Umbilical cord (tissue), 2 donors: ENCODE measurements around the gene BTG1. TPM values are rescaled to one million over a fixed set of nuclear protein-coding genes. Genes with fewer than 3 reads are reported as not detected.

Source experiments
- DNase-seq: peaks from one replicate; pipeline ENCODE4 v3.0.0-alpha.2; 2015; ENCODE audit warnings: low spot score
- total RNA-seq: library from RNA; depleted of rRNA; stranded (reverse); fragments of >200 nt; gene quantifications from one replicate; pipeline ENCODE4 v1.2.3, GENCODE V29; 2014; ENCODE audit warnings: low replicate concordance; ENCODE audit not compliant: insufficient read depth

BTG1 gene, protein sequence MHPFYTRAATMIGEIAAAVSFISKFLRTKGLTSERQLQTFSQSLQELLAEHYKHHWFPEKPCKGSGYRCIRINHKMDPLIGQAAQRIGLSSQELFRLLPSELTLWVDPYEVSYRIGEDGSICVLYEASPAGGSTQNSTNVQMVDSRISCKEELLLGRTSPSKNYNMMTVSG
- total RNA-seq, result 26.7 TPM

DNA sequence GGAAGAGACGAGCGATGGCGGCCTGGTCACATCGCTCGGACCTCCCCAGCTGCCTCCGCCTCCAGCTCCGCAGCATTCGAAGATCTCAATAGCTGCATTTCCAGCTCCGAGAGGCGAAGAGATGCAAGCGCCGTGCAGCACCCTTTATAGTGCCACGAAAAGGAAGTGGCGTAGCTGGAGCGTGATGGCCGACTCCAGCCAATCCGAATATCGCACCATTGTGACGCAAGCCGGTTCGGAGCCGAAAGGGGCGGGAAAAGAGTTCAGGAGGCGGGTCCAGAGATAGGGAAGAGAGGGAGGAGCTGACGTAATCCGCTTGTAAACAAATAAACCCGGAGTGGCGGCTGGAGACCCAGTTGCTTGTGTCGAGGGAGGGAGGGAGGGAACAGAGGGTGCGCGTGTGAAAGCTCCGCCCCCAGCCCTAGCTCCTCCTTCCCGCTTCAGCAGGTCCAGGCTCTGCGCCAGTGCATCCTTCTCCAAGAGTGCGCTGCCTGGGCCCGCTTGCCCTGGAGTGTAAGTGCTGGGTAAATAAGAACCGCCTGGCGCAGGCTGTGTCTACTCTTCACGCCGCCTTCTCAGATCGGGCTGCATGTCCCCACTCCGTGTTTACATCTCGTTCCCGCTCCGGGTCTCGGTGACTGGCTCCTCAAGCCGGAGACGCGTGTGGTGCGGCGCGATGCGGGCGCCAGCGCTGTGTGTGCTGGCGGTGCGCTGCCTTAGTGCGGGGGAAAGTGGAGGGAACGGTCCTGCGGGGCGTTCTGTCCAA lies at the start of gene BTG1:
BTG1 (minus strand) TSS at position 116 of the 766 bp plus-strand sequence. CDS start 311 bp downstream, outside the sequence.
- DNase-seq, result peak; percentile 100

DNA sequence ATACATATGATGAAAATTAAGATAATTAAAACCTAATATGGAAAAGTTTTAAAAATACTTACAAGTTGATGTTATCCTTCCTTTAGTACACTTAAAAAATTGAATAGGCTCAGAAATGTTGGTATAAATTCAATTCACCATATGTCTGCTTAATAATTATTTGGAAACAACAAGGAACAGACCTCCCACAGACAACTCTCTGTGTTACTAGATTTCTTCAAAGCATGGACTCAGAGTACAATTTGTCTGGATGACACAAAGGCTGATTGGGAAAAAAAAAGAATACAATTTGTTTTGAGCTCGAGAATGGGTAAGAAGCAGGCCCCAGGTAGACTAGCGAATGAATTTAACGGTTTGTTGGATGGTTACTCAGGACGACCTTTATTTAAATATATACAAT lies 48.9 kb upstream of the BTG1 start:
- DNase-seq, result no peak

DNA sequence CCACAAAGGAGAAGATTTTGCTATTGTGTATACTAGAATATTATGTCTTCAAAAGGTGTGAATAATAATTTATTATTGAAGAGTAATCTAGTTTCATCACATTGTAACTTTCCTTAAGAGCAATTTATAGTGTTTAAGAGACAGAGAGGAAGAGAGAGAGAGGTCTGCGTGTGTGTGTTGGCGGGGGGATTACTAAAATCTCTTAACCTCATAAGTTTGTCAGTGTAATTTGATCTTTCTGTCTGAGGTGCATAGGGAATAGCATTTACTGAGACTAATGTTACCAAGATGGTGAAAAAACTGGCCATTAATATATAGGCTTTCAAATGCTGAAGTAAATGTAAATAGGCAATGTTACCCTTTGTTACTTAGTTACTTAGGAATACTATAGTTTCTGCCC lies 48.2 kb upstream of the BTG1 start:
- DNase-seq, result no peak

DNA sequence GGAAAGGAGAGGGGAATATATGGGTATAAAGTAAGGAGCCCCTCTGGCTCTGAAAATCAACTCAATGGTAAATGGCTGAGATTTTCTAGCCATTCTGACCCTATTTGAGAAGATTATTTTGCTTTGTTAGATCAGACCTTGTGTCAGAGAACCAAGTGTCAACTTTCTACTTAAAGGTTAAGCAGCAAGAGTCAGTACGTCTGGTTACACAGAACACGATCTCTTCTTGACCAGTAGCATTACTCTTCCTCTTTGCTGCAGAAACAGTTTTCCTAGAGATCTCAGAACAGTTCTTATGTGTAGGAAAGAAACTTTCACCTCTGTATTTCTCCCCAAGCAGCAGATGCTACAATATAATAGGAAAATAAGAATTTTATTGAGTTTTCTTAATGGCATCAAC lies 47.4 kb upstream of the BTG1 start:
- DNase-seq, result no peak

DNA sequence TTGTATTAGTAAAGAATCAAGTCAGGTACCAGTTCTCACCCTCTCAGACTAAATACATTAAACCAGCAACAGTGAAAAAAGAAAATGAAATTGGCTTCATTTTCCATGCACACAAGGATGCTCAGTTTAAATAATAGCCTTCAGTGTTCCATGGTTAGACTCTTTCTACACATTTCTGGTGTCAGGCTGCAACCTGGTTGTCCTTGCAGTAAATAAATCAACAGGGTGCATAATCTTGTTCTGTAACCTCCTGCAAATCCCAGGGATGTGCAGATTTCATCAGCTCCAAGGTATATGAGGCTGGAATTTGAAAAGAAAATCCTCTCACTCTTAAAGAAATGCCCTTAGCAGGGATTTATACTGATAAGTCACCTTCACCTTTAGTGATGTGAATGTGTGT lies 46.7 kb upstream of the BTG1 start:
- no peak for DNase-seq

DNA sequence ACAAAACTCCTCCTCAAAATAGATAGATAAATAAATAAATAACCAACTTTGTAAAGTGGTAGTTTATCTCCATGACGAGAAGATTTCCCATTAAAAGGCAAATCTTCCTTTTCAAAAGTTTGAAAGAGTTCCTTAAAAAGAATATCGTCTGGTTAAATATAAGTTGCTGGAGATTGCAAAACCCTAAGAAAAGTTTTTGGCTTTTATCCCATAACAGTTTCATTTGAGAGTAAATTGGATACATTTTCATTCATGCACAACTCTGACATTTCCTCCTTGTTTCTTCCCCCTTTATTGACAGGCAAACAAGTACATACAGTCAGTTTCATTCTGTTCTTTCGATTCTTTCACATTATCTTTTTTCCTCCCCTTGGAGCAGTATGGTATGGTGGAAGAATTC lies 45.4 kb upstream of the BTG1 start:
- no peak for DNase-seq

DNA sequence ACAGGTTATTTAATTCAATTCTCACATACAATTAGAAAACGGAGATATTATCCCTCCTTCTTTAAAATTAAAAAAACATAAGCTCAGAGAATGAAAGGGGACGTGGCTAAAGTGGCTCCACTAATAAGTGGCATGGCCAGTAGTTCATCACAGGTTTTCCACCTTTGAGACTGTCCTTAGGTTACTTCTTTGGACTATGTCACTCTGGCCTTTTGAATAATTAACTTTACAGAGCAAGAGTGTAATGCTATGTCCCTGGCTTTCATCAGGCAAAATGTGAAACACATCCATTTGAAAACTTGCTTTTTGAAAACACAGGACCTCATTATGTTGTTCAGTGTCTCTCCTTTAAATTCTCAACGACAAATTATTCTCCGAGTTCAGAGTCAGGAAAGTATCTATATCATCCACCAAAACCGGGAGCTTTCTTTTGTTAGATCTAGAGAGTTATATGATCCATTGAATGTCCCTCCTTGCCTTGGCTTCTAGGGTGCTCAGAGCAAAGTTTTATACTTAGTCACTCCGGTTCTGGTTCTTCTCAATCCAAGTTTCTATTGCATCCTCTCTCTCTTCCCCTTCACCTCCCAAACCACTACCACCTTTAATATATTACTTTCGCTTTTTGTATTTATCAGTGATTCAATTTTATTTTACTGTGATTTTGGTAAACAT lies 43.0 kb upstream of the BTG1 start:
- no peak for DNase-seq

DNA sequence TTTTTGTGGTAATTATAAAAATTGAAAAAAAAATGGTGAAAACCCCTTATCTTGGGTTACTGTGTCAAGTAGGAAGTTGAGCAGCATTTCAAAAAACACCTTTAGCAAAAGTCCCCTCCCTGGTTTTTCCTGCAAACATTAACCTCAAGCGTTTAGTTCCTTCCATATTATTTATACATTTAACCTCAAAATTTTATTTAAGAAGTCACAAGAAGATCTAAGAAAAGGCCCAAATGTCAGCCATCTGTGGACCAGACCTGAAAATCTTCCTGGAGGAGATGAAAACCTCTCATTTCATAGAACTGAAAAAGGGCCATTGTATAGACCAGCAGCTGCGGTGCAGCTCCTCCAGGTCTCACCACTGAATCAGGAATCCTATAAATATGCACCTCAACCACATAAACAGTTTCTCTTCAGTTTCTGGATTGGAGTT lies 40.4 kb upstream of the BTG1 start:
- no peak for DNase-seq

DNA sequence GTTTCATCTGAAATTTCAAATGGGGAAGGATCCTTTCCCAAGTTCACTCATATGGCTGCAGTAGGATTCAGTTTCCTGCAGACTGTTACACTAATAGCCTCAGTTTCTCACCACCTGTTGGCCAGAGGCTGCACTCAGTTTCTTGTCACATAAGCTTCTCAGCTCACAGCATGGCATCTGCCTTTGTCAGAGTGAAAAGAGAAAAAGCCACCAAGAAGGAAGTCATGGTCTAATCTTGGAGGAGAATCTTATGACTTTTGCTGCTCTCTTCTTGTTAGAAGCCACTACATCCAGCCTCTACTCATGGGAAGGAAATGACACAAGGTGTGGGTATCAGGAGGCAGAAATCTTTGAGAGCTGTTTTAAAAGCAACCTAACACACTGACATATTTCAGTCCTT lies 39.4 kb upstream of the BTG1 start:
- DNase-seq, result no peak

DNA sequence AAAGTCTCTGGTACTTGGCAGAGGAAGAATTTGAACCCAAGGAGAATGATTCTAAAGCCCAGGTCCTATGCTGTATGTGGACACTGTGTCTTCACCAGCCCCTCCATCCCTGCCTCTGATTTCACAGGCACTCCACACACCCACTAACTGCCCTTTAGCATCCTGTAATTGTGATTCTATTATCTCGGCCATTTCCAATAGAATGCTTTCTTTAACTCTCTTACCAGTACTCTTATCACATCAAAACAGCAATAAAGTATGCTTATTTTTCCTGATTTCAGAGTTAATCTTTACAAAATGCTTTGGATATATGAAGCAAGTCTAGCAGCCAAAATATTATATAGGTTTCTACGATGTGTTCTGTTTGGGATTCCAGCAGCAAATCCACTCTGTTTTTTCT lies 37.9 kb upstream of the BTG1 start:
- DNase-seq, result no peak

DNA sequence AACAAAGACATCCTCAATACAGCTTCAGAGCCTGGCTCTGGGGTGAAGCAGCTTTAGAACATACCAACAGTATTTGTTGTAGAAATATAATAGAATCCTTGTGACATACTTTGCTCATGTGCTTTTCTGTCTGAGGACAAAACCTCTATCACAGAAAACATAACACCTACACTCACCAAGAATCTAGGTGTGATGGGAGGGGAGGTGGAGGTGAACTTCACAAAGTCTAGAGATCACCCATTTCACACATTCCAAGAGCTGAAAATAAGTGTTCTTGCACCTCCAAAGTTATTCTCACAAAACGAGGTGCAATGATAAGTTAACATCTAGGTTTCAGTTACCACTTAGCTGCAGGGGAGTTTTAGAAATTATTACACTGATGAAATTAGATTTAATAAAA lies 32.7 kb upstream of the BTG1 start:
- DNase-seq, result no peak

DNA sequence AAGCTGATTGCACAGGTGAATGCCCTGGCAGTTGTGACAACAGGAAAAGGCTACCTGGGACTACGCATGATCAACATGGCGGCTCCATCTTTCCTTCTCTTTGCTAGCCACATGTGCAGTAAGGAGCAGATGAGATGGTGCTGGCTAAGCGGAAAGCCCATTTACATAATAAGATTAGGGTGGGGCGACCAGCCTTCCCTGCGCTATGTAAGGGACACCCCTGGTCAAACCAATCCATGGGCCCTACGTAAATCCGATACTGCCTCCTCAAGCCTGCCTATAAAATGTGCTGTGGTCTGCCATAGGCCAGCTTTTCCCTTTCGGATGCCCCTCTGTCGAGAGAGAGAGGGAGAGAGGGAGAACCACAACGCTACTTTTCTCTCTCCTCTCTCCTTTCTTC lies 31.0 kb upstream of the BTG1 start:
- no peak for DNase-seq

DNA sequence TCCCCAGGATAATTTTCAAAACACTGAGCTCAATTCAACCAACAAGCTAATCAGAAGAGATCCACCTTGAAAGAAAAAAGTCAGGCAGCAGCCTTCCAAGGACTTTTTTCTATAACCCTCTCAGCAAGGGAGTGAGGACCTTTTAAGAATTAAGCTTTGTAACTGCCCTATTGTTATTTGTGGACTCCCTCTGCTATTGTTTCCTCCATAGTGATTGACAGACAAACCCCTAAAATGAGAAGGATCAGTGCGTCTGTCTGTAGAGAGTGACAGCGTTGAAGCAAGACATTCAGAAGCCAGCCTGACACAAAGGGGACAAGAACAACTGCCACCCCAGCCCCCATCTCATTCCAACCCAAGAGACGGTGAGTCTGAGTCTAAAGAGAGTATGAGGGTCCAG lies 30.3 kb upstream of the BTG1 start:
- DNase-seq, result no peak

DNA sequence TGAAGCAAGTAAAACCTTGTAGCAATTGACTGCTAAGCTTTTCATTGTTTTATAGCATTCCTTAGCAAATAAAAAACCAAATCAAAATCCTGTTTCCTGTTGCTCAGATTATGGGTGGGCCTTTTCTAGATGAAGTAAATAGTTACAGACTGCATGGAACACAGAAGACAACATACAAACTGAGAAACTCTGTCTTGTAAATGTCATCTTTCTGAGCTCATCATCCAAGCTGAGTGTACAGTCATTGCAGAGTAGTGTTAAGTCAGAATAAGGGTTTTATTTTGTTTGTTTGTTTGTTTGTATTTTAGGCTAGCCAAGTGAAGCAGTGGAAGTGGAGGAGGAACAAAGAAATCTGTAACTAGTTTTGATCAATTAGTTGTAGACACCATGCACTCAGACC lies 24.4 kb upstream of the BTG1 start:
- DNase-seq, result no peak

DNA sequence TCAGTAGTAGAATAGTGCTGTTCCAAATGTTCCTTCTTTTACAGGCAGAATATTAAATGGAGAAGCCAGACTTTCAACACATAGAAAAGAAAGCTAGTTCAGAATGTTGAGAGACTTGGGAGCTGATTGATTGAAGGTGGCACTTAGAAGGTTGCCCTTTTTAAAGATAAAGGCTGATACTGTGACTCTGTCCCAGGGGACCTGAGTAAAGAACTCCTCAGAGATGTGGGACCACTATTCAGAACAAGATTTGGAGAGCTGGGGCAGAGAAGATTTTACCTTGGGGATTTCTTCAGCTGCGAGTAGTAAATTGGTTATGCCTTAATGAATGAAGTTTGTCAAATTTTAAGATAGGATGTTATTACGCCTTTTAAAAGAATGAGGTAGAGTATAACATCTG lies 21.4 kb upstream of the BTG1 start:
- DNase-seq, result no peak

DNA sequence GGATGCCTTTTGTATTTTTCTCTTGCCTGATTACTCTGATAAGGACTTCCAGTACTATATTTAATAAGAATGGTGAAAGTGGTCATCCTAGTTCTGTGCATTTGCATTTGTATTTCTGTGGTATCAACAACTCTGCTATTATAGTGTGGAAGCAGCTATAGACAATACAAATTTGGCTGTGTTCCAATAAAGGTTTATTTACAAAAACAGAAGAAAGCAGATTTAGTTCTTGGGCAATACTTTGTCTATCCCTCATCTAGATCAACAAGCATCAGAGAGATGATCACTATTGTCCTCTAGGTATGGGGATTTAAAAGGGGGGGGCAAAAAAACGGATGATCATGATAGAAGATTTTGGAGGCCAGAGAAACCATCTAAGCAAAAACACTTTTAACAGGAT lies 19.1 kb upstream of the BTG1 start:
- DNase-seq, result no peak

DNA sequence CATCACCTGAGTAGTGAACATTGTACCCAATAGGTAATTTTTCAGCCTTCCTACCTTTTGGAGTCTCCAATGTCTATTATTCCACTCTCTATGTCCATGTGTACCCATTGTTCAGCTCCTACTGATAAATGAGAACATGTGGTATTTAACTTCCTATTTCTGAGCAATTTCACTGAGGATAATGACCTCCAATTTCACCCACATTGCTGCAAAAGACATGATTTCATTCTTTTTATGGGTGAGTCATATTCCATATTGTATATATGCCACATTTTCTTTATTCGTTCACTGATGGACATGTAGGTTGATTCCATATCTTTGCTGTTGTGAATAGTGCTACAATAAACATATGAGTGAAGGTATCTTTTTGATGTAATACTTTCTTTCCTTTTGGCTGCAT lies 16.4 kb upstream of the BTG1 start:
- DNase-seq, result no peak

DNA sequence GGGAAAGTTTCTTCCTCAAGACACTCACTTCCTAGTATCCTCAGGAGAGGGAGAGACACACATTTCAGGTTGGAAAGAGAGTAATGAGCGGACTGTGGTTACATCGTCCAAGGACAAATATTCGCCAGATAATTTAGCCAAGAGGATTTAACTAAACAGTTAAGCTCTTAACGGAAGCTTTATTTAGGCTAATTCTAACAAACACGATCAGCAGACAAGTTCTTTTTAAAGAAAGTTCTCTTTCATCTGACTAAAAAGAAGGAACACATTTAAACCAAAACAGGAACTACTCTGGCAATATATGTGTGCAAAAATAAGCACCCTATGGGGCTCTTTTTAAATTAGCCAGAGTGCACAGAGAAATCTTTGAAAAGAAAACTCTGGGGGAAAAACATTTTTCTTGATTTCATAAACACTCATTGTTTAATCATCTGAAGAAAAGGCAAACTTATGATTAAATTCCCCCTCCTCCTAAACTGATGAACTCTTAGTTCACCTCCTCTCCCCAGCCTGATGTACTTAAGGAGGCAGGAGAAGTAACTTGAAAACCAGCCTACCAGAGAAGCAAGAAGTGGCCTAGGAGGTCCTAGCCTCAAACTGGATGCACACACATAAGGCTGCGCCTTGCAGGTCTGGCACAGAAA lies 13.3 kb upstream of the BTG1 start:
- DNase-seq, result no peak

DNA sequence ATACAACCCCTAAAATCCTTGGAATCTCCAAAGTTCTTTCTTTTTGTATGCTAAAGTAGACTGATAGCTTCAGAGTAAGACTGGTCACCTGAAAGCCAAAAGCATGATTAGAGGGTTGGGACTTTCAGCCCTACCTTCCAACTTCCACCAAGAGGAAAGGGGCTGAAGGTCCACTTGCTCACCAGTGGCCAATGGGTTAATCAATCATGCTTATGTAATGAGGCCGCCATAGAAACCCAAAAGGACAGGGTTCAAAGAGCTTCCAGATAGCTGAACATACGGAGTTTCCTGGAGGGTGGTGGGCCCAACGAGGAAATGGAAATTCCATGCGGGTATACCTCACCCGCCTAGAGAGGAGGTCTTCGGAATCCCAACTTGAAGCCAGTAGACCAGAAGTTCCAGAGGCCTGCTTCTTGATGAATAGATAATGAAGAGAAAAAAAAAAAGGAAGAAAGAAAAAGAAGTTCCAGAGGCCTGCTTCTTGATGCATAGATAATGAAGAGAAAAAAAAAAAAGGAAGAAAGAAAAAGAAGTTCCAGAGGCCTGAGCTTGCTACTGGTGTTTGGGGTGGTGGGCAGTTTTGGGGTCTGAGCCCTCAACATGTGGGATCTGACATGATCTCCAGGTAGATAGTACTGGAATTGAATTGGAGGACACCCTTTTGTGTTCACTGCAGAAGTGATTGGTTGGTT lies 11.2 kb upstream of the BTG1 start:
- DNase-seq, result no peak

DNA sequence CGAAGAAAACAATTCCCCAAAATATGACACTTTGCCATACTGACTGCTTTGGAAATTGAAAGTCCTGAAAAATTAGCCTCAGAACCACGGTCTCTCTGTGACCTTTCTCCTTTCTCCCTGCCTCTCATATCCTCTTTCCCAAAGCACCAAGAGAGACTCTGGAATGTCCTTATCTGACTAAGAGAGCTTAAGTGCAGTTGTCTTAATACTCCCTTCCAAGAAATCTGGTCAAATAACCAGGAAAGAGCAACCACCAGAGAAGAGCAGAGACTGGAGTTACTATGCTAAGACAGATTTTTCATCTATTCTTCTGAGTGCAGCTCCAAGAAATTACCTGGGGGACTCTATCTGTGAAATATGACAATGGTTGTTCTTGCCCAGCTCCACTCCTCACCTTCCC lies 10.5 kb upstream of the BTG1 start:
- no peak for DNase-seq

DNA sequence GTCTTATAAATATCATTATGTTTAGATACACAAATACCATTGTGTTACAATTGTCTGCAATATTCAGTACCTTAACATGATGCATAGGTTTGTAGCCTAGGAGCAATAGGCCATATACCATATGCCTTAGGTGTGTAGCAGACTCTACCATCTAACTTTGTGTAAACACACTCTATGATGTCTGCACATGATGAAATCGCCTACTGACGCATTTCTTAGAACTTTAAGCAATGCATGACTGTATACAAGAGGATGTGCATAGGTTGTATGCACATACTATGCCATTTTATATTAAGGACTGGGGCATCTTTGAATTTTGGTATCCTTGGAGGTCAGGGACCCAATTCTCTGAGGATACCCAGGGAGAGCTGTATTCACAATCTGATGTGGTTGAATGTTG lies 10.1 kb upstream of the BTG1 start:
- DNase-seq, result no peak

DNA sequence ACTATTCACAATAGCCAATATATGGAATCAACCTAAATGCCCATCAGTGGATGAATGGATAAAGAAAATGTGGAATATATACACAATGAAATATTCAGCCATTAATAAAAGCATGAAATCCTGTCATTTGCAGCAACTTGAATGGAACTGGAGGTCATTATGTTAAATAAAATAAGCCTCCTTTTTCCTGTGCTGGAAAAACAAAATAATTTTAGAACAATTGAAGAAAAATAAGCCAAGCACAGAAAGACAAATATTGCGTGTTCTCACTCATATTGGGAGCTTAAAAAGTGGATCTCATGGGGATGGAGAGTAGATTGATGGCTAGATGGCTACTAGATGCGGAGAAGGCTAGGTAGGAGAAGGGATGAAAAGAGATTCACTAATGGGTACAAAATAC lies 6.3 kb upstream of the BTG1 start:
- DNase-seq, result no peak
